Esophagus muscularis mucosa (tissue), 4 donors: ENCODE data around the gene PARD3B. TPM values are rescaled to one million over a fixed set of nuclear protein-coding genes. Genes with fewer than 3 reads are reported as not detected.

ENCODE experiments used
- DNase-seq: peaks from one replicate; pipeline ENCODE4 v3.0.0-alpha.2; 2017; ENCODE audit errors: extremely low spot score
- H3K27ac ChIP-seq, 4 donors: fragments of 200-600 bp; sonication (generic); replicated peaks in 1 of 4; 1 replicate in 3 of 4; 2 replicates in 1 of 4; pipeline ENCODE4 v1.5.1; 2016 to 2019; ENCODE audit warnings: mild to moderate bottlenecking in 1 of 4
- H3K27me3 ChIP-seq, 4 donors: fragments of 200-600 bp; sonication (generic); one replicate each; pipeline versions ENCODE4 v1.5.1 to v1.6.0; 2016 to 2019
- H3K36me3 ChIP-seq, 4 donors: fragments of 200-600 bp; sonication (generic); one replicate each; pipeline ENCODE4 v1.5.1; 2016 to 2019
- H3K4me1 ChIP-seq, 4 donors: fragments of 200-600 bp; sonication (generic); one replicate each; pipeline ENCODE4 v1.5.1; 2016 to 2019
- H3K4me3 ChIP-seq, 4 donors: fragments of 200-600 bp; sonication (generic); 1 replicate in 2 of 4; 2 replicates in 2 of 4; pipeline ENCODE4 v1.5.1; 2016 to 2019; ENCODE audit warnings: mild to moderate bottlenecking in 4 of 4, moderate library complexity in 1 of 4
- H3K9me3 ChIP-seq, 4 donors: fragments of 200-600 bp; sonication (generic); 1 replicate in 3 of 4; 2 replicates in 1 of 4; pipeline ENCODE4 v1.5.1; 2016 to 2019
- CTCF ChIP-seq, 3 experiments: fragments of 200-600 bp in 2 of 3; fragments of 450-650 bp in 1 of 3; sonication (generic) in 2 of 3; IDR thresholded peaks; one replicate each; pipeline ENCODE4 v1.5.1; 2017 to 2019; ENCODE audit warnings: antibody characterized with exemption in 3 of 3, mild to moderate bottlenecking in 2 of 3, moderate library complexity in 1 of 3
- EP300 ChIP-seq: sonication (generic); formaldehyde crosslinking; IDR thresholded peaks from one replicate; pipeline ENCODE4 v1.6.1; 2017; ENCODE audit warnings: antibody characterized with exemption
- POLR2A ChIP-seq: fragments of 450-650 bp; IDR thresholded peaks from one replicate; pipeline ENCODE4 v1.6.1; 2017; ENCODE audit warnings: antibody characterized with exemption, moderate library complexity, mild to moderate bottlenecking, low read depth
- POLR2AphosphoS5 ChIP-seq, 2 donors: sonication (generic); formaldehyde crosslinking; IDR thresholded peaks; one replicate each; pipeline ENCODE4 v1.6.1; 2017; ENCODE audit warnings: antibody characterized with exemption in 2 of 2
- WGBS: methylation state at CpG from one replicate; pipeline ENCODE4 v1.1.5; 2018; 5-methylcytosine and 5-hydroxymethylcytosine counted together
- intact Hi-C: fragments of 100-400 bp; cut with DNase I; formaldehyde crosslinking; loops from one replicate; pipeline ENCODE4 v1.15.1; 2023
- total RNA-seq, 4 donors: library from RNA; depleted of rRNA; stranded (reverse); fragments of >200 nt; gene quantifications; one replicate each; pipeline versions ENCODE4 v1.1.0 to v1.2.1, GENCODE V29; 2016

PARD3B gene
- total RNA-seq, 4 donors from 2014 or later, result 24.2 to 40.8 (median 32.5) TPM

- H3K9me3 ChIP-seq, result peaks cover 0 to 11% (median 0%) of the 10 kb centered on the region in 4 donors
- no peak for TF ChIP-seq POLR2AphosphoS5 (IDR thresholded peaks at IDR 0.05)
- no peak for TF ChIP-seq POLR2A
- 52% methylated on average over 4 of the region's 4 CpGs for WGBS
- H3K27ac ChIP-seq, result no peak overlapping the region
- no peak overlapping the region for H3K4me3 ChIP-seq
- no peaks in the 10 kb centered on the region for H3K27me3 ChIP-seq
- H3K4me1 ChIP-seq, result peaks cover 0 to 16% (median 8%) of the 10 kb centered on the region in 4 donors
- no peak for DNase-seq
- intact Hi-C loops, result no loop called here
- no peaks in the 10 kb centered on the region for H3K36me3 ChIP-seq
Observed at GRCh38 chr2:205053827-205054410, 508.6 kb downstream of the PARD3B start.

- TF ChIP-seq EP300, result no peak
- no peak for TF ChIP-seq POLR2A
- TF ChIP-seq CTCF (IDR thresholded peaks at IDR 0.05), result no peak
- TF ChIP-seq POLR2AphosphoS5 (IDR thresholded peaks at IDR 0.05), result no peak
- Histone ChIP-seq H3K27ac (no peak overlapping the region), H3K4me3 (no peak overlapping the region), H3K9me3 (peaks cover 0 to 11% (median 0%) of the 10 kb centered on the region in 4 donors), H3K4me1 (peaks cover 0 to 16% (median 8%) of the 10 kb centered on the region in 4 donors), H3K27me3 (no peaks in the 10 kb centered on the region), H3K36me3 (no peaks in the 10 kb centered on the region)
- DNase-seq, result no peak
- intact Hi-C loops, result no loop called here
- 80% methylated on average over 4 of the region's 4 CpGs for WGBS
Observed at GRCh38 chr2:205054789-205055188, 509.5 kb downstream of the PARD3B start.

DNA sequence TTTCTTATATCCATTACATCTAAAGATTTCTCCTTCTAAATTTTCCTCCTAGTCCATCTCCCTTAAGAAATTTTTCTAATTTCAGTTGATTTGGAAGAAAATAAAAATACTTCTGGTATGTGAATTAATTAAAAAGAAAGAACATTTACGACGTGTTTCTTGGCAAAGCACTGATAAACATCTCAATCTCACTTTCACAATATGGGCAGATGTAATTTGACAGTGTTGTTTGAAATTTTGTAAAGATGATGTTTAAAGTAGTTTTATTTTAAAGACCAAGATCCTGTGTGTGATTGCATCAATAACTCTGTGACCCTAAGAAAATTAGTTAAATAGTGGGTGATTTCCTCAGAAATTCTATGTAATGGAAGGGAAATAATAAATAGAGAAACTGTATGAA is 510.0 kb downstream of the PARD3B start:
- no peak for DNase-seq
- H3K4me3 ChIP-seq, result no peak overlapping the region
- 43% methylated on average over 2 of the region's 2 CpGs for WGBS
- peaks cover 0 to 11% (median 0%) of the 10 kb centered on the region in 4 donors for H3K9me3 ChIP-seq
- no peaks in the 10 kb centered on the region for H3K27me3 ChIP-seq
- H3K36me3 ChIP-seq, result no peaks in the 10 kb centered on the region
- peaks cover 0 to 19% (median 10%) of the 10 kb centered on the region in 4 donors for H3K4me1 ChIP-seq
- intact Hi-C loops, result no loop called here
- TF ChIP-seq POLR2AphosphoS5 (IDR thresholded peaks at IDR 0.05), result no peak
- no peak for TF ChIP-seq CTCF (IDR thresholded peaks at IDR 0.05)
- TF ChIP-seq POLR2A, result no peak
- TF ChIP-seq EP300, result no peak
- H3K27ac ChIP-seq, result no peak overlapping the region

- no peak for DNase-seq
- 31% methylated on average over 6 of the region's 6 CpGs for WGBS
- Histone ChIP-seq H3K4me1 (peaks cover 0 to 24% (median 14%) of the 10 kb centered on the region in 4 donors), H3K27ac (no peak overlapping the region), H3K27me3 (no peaks in the 10 kb centered on the region), H3K9me3 (peaks cover 0 to 11% (median 0%) of the 10 kb centered on the region in 4 donors), H3K4me3 (no peak overlapping the region), H3K36me3 (no peaks in the 10 kb centered on the region)
- intact Hi-C loops, result no loop called here
- TF ChIP-seq POLR2A, result no peak
- no peak for TF ChIP-seq CTCF (IDR thresholded peaks at IDR 0.05)
- TF ChIP-seq POLR2AphosphoS5 (IDR thresholded peaks at IDR 0.05), result no peak
Observed at GRCh38 chr2:205056151-205056561, 510.9 kb downstream of the PARD3B start.

GRCh38 chr2:205058409-205058808 is 513.1 kb downstream of the PARD3B start:
- peaks cover 0 to 11% (median 0%) of the 10 kb centered on the region in 4 donors for H3K9me3 ChIP-seq
- no peak overlapping the region for H3K4me3 ChIP-seq
- H3K27ac ChIP-seq, result no peak overlapping the region
- H3K4me1 ChIP-seq, result peaks cover 0 to 25% (median 14%) of the 10 kb centered on the region in 4 donors
- no peaks in the 10 kb centered on the region for H3K27me3 ChIP-seq
- H3K36me3 ChIP-seq, result no peaks in the 10 kb centered on the region
- TF ChIP-seq CTCF (IDR thresholded peaks at IDR 0.05) (no peak), EP300 (no peak), POLR2AphosphoS5 (IDR thresholded peaks at IDR 0.05) (no peak), POLR2A (no peak)
- 96% methylated on average over 2 of the region's 2 CpGs for WGBS
- DNase-seq, result no peak
- intact Hi-C loops, result no loop called here
